NCI-H82 treated with DMSO at 0.1 percent for 48 hours (cell line): ENCODE results near the gene PRSS56.
"Not testable (repeated sequence)": the region's sequence is repeated elsewhere in the genome, so short reads cannot be mapped to it uniquely, and the experiment has no call there.

Experiments used
- DNase-seq: peaks from one replicate; lab custom pipeline; 2025; ENCODE audit not compliant: unreplicated experiment; lab: John Stamatoyannopoulos, UW

PRSS56 gene

DNA sequence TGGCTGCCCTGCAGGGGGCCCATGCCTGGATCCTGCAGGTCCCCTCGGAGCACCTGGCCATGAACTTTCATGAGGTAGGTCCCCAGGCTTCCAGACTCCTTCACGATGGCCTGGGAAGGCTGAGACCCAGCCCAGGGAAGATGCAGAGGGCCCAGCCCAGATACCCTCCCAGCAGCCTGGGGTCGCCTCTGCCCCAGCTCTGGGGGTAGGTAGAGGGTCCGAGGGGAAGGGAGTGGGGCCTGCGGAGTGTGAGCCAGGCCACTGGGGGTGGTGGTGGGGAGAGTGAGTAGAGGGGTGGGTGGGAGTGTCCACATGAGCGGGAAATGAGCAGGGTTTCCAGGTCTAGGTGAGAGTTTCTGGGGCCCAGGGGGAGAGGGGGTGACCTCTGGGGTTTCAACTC is 4.6 kb downstream of the PRSS56 start:
- no peak for DNase-seq

DNA sequence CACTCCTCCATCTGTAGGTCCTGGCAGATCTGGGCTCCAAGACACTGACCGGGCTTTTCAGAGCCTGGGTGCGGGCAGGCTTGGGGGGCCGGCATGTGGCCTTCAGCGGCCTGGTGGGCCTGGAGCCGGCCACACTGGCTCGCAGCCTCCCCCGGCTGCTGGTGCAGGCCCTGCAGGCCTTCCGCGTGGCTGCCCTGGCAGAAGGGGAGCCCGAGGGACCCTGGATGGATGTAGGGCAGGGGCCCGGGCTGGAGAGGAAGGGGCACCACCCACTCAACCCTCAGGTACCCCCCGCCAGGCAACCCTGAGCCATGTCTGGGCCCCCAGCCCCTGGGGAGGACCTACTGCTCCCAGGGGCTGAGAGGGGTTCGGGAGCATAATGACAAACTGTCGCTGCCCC is 5.0 kb downstream of the PRSS56 start:
- DNase-seq, result no peak

DNA sequence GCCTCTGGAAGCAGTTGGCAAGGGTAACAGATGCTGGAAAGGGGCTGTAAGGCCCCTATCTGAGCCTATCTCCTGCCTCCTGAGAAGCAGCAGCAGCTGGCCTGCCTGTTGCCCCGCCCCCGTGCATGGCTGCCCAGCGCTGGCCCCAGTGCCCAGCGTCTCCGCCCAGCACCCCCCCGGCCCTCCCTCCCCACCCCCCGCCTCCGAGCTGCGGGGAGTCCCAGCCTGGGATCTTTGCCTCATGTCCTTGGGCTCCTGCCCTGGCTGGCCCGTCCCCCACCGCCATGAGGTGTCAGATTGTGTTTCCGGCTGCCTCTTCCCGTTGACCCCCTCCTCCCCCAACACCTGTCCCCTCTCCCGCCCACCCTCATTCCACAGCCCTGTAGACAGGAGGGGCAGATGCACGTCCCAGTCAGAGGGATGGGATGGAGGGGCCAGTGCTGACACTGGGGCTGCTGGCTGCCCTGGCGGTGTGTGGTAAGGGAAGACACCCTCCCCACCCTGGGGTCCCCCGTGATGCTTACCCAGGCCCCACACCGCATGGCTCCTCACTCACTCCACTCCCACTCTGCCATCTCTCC is 5.7 kb downstream of the PRSS56 start, which contains the start of gene CHRND:
TSS of gene CHRND (plus strand) at position 370 of the 581 bp plus-strand sequence. CDS start at position 426, 56 bp downstream.
- peak; percentile 90 for DNase-seq

GRCh38 chr2:232526372-232526941 is 6.3 kb downstream of the PRSS56 start:
- DNase-seq, result no peak

DNA sequence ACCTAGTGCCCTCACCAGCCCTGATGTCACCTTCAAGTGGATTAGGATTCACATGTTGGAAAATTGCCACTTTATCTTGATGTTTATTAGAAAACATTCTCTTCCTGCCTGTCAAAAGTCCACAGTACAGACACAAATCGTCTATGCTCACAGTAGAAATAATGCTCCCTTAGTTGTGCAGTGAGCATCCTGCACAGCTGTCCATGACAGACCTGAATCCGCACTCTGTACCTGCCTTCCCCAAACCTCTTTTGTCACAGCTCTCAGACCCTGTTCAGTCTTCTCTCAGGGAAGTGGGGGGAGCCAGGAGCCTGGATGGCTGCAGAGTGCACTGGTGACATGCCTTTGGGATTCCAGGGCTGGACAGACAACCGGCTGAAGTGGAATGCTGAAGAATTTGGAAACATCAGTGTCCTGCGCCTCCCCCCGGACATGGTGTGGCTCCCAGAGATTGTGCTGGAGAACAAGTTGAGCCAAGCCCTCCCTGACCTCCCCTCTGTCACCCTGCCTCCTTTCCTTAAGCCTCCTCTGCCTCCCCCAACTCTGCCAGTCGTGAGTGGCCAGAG is 7.8 kb downstream of the PRSS56 start:
- DNase-seq, result no peak

DNA sequence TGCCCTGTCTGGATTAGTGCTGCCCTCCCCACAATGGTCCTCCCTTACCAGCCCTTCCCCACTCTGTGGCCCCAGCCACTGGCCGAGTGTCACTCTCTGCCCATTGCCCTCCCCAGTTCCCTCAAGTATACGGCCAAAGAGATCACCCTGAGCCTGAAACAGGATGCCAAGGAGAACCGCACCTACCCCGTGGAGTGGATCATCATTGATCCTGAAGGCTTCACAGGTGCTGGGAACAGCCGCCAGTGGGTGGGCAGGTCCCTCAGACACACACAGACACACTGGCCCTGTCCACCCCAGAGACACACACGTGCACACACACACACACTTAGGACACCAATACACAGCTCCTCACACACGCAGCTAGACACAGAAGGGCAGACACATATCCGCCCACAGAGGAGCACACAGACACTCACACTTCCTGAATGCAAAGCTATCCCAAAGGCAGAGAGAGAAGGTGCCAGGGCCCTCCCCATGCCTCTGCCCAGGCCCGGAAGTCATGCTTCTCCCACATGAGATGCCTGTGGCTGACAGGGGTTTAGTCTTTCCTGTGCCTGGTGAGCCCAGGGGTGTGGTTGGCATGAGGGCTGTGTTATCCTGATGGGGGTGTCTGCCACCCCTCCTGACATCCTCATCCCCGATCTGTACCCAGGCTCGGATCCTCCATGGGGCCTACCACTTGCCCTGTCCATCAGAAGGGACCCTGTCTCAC is 8.7 kb downstream of the PRSS56 start:
- no peak for DNase-seq

DNA sequence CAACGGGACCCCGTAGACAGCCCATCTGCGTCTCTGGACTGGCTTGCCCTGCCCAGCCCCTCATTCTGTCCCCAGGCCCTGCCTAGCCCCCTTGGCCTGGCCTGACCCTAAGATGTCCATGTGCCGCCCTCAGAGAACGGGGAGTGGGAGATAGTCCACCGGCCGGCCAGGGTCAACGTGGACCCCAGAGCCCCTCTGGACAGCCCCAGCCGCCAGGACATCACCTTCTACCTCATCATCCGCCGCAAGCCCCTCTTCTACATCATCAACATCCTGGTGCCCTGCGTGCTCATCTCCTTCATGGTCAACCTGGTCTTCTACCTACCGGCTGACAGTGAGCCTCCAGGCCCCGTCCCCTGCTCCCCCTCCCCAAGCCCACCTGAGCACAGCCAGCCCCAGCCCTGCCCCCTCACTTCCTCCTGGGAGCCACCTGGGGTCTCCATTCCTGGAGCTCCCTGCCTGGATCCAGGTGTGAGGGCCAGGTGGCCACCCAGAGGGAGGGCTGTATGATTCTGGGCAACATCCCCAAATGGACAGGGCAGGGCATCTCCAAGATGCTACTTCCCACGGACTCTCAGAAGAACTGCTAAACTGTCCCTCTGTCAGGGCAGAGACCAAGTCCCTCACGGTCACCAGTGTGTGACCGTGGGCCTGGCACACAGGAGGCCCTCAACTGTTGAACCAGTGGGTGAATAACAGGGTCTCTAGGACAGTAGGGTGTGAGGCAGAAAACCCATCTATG is 9.8 kb downstream of the PRSS56 start:
- DNase-seq, result no peak

GRCh38 chr2:232530626-232531260 is 10.6 kb downstream of the PRSS56 start:
- no peak for DNase-seq

- no peak for DNase-seq
Measured at GRCh38 chr2:232532419-232532818, 12.2 kb downstream of the PRSS56 start.

DNA sequence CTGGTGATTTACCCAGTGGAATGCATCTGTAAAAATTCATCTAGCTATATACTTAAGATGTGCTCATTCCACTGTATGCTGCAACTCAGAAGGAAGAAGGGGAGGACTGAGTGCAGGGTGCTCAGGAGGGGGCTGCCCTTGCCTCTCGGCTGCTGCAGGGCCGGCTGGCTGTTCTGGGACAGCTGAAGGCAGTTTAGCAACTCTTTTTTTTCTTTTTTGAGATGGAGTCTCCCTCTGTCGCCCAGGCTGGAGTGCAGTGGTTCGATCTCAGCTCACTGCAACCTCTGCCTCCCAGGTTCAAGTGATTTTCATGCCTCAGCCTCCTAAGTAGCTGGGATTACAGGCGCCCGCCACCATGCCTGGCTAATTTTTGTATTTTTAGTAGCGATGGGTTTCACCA is 12.6 kb downstream of the PRSS56 start:
- not testable (repeated sequence) for DNase-seq

DNA sequence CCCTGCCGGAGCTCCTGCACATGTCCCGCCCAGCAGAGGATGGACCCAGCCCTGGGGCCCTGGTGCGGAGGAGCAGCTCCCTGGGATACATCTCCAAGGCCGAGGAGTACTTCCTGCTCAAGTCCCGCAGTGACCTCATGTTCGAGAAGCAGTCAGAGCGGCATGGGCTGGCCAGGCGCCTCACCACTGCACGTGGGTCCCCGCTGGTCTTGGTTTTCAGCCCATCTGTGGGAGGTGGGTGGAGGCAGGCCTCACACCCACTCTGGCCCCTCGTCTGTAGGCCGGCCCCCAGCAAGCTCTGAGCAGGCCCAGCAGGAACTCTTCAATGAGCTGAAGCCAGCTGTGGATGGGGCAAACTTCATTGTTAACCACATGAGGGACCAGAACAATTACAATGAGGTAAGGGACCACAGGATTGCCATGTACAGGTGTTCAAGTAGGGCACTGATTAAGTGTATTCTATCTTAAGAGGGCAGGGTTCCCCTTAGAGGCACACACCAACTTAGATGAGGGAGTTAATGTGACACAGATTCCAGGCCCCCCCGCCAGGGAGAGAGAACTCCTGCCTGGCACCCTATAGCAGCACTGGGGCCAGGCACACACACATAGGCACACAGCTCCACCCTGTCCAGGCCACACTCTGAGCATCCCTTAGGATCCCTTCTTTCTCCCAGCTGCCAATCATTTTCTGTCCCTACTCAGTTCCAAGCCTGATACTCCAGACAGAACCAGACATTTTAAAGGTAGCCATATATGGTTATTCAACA is 13.9 kb downstream of the PRSS56 start:
- no peak for DNase-seq

GRCh38 chr2:232534940-232535651 is 14.9 kb downstream of the PRSS56 start:
- no peak for DNase-seq

GRCh38 chr2:232535761-232536530 is 15.8 kb downstream of the PRSS56 start:
- DNase-seq, result no peak

DNA sequence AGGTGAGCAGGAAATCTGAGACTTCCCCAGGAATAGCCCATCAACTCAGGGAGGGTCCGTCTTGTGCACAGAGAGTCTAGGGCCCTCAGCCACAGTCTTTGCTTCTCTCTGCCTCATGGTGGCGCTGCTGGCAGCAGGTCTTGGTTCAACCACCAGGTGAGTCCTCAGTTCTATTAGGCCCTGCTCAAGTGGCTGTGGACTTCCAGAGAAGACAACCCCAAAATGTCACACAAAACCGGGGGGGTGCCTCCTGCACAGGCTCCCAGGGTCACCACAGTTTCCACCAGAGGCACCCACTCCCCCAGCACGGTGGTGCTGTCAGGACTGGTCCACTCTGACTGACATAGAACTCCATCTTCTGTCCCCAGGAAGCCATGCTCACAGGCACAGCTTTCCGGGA is 16.9 kb downstream of the PRSS56 start:
- DNase-seq, result no peak

- DNase-seq, result no peak
Measured at GRCh38 chr2:232537499-232537898, 17.3 kb downstream of the PRSS56 start.

GRCh38 chr2:232538671-232539070 is 18.5 kb downstream of the PRSS56 start:
- DNase-seq, result no peak

- DNase-seq, result no peak
Measured at GRCh38 chr2:232539298-232540231, 19.4 kb downstream of the PRSS56 start, which contains the start of gene CHRNG. CHRNG (plus strand) TSS chr2:232539692; CDS start chr2:232539748, 56 bp downstream.
